K562 (cell line): Measurements from ENCODE around the gene CISD2.

Experiments
- ATF3 ChIP-seq, 2 experiments: fragments of 450-650 bp in 1 of 2; sonication (generic) in 1 of 2; formaldehyde crosslinking in 1 of 2; IDR thresholded peaks in 1 of 2; conservative IDR thresholded peaks in 1 of 2; 2 replicates each; pipeline versions ENCODE4 v1.6.1 to v1.8.1; 2016 to 2023; ENCODE audit warnings: mild to moderate bottlenecking in 2 of 2, moderate library complexity in 2 of 2, inconsistent platforms in 1 of 2, missing genetic modification reagents in 1 of 2
- CTCF ChIP-seq, 3 experiments: IDR thresholded peaks in 2 of 3; conservative IDR thresholded peaks in 1 of 3; 2 replicates each; pipeline ENCODE4 v1.5.1; 2011 to 2012; ENCODE audit warnings: low read length in 3 of 3, mild to moderate bottlenecking in 3 of 3, control low read depth in 2 of 3, improper control_type of control experiment in 1 of 3, inconsistent platforms in 1 of 3, low read depth in 1 of 3, mixed read lengths in 1 of 3, moderate library complexity in 1 of 3; ENCODE audit not compliant: insufficient read depth in 2 of 3
- FIP1L1 ChIP-seq: fragments of 200-400 bp; formaldehyde crosslinking; IDR thresholded peaks from 2 replicates; pipeline ENCODE4 v1.6.1; 2018; ENCODE audit warnings: mild to moderate bottlenecking, low read depth, low read length; ENCODE audit not compliant: poor library complexity, severe bottlenecking
- KDM1A ChIP-seq, 2 experiments: fragments of 450-650 bp; IDR thresholded peaks; 2 replicates each; pipeline ENCODE4 v1.6.1; 2016; ENCODE audit warnings: mild to moderate bottlenecking in 2 of 2
- MYNN ChIP-seq, 2 experiments: sonication (generic); formaldehyde crosslinking in 1 of 2; IDR thresholded peaks; 2 replicates each; pipeline versions ENCODE4 v1.5.0 to v1.6.1; 2016 to 2020; ENCODE audit warnings: antibody characterized with exemption in 1 of 2, missing genetic modification reagents in 1 of 2
- PATZ1 ChIP-seq: fragments of 250-450 bp; sonication (Bioruptor Pico); IDR thresholded peaks from 2 replicates; pipeline ENCODE4 v1.5.0; 2020; ENCODE audit warnings: mild to moderate bottlenecking, borderline replicate concordance
- PRPF4 ChIP-seq: fragments of 200-400 bp; formaldehyde crosslinking; IDR thresholded peaks from one replicate; pipeline ENCODE4 v1.6.1; 2017; ENCODE audit warnings: low read length, low read depth, mild to moderate bottlenecking; ENCODE audit not compliant: insufficient read depth, poor library complexity, severe bottlenecking
- RHOXF2B ChIP-seq: fragments of 250-450 bp; sonication (Bioruptor Pico); conservative IDR thresholded peaks from 2 replicates; pipeline ENCODE4 v1.5.1; 2021
- TCF7 ChIP-seq: sonication (generic); IDR thresholded peaks from 2 replicates; pipeline ENCODE4 v1.6.1; 2016; ENCODE audit warnings: antibody characterized with exemption, borderline replicate concordance
- TOE1 ChIP-seq, 2 experiments: fragments of 450-650 bp in 1 of 2; sonication (generic) in 1 of 2; formaldehyde crosslinking in 1 of 2; IDR thresholded peaks; 2 replicates each; pipeline versions ENCODE4 v1.7.1 to v1.8.0; 2016 to 2022; ENCODE audit warnings: borderline replicate concordance in 2 of 2, mild to moderate bottlenecking in 2 of 2, antibody characterized with exemption in 1 of 2, inconsistent platforms in 1 of 2, low read depth in 1 of 2, missing genetic modification reagents in 1 of 2, moderate library complexity in 1 of 2
- TF ChIP-seq, protein P1 (sequence below): fragments of 450-650 bp; IDR thresholded peaks from 2 replicates; pipeline ENCODE4 v1.6.1; 2016

GRCh38 chr4:102826890-102827673, 41.7 kb upstream of the CISD2 start, which contains the start of gene UBE2D3:
- no peak for TF ChIP-seq PATZ1
- peak in 2 of 3 experiments; percentile 11 to 25; a peak in 1 of 6 replicates for TF ChIP-seq CTCF (IDR thresholded peaks at IDR 0.05 in 2 of 3, conservative IDR thresholded peaks at IDR 0.05 in 1 of 3; ENCODE audit: insufficient read depth in 2 of 3, low read depth in 1 of 3, low read length in 3 of 3)
- TF ChIP-seq FIP1L1: peak; percentile 99
- TF ChIP-seq TOE1 (IDR thresholded peaks at IDR 0.05; ENCODE audit: borderline replicate concordance): peak; percentile 85
- peak; percentile 93; the same call in 1 of the 2 replicates for TF ChIP-seq TOE1 (CRISPR knock-in tag; IDR thresholded peaks at IDR 0.05; ENCODE audit: borderline replicate concordance, low read depth)
- TF ChIP-seq TCF7: peak; percentile 83; the same call in 1 of the 2 replicates
- peak in 1 of 2 experiments; percentile 93; a peak in 2 of 4 replicates for TF ChIP-seq KDM1A (IDR thresholded peaks at IDR 0.05)
- TF ChIP-seq RHOXF2B (CRISPR knock-in tag): no peak
- TF ChIP-seq PRPF4: peak; percentile 95
- TF ChIP-seq, protein P1, sequence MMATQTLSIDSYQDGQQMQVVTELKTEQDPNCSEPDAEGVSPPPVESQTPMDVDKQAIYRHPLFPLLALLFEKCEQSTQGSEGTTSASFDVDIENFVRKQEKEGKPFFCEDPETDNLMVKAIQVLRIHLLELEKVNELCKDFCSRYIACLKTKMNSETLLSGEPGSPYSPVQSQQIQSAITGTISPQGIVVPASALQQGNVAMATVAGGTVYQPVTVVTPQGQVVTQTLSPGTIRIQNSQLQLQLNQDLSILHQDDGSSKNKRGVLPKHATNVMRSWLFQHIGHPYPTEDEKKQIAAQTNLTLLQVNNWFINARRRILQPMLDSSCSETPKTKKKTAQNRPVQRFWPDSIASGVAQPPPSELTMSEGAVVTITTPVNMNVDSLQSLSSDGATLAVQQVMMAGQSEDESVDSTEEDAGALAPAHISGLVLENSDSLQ: peak; percentile 56
- no peak for TF ChIP-seq ATF3 (IDR thresholded peaks at IDR 0.05)
- no peak; the same call in 1 of the 2 replicates for TF ChIP-seq ATF3 (CRISPR knock-in tag; conservative IDR thresholded peaks at IDR 0.05)
- peak; percentile 60; the same call in 1 of the 2 replicates for TF ChIP-seq MYNN (IDR thresholded peaks at IDR 0.05)
- no peak for TF ChIP-seq MYNN (CRISPR knock-in tag; IDR thresholded peaks at IDR 0.05)
